IMR-90 (cell line): ENCODE measurements around the gene TECPR2. TPM values are rescaled to one million over a fixed set of nuclear protein-coding genes. Genes with fewer than 3 reads are reported as not detected.

Source experiments
- ATAC-seq: fragments of 200-7000 bp; cut with Tn5 transposase; 2 replicates; pipeline ENCODE4 v1.9.1; 2020; ENCODE audit warnings: low read depth, mild to moderate bottlenecking, moderate library complexity
- BruUV-seq: library from RNA; stranded (reverse); fragments of 400-500 nt; replicated peaks from 2 replicates; lab custom pipeline; 2021; lab: Mats Ljungman, UMichigan
- CTCF ChIA-PET: fragments of 300-600 bp; formaldehyde crosslinking; extraction: SDS; loops from one replicate; lab custom pipeline; 2021; ENCODE audit warnings: antibody characterized with exemption; lab: Yijun Ruan, JAX
- POLR2A ChIA-PET: fragments of 300-600 bp; sonication (Branson Sonifier 250); formaldehyde crosslinking; loops from one replicate; lab custom pipeline; 2022; ENCODE audit warnings: antibody characterized with exemption; ENCODE audit not compliant: unreplicated experiment; lab: Charles Lee
- DNase-seq: peaks from one replicate; pipeline ENCODE4 v3.0.0; 2013
- H2AFZ ChIP-seq: replicated peaks from 2 replicates; pipeline ENCODE3; 2013; ENCODE audit warnings: low read length, mild to moderate bottlenecking; ENCODE audit not compliant: poor library complexity
- H2AK5ac ChIP-seq: 2 replicates; pipeline ENCODE4 v1.6.1; 2013; ENCODE audit warnings: low read depth, low read length, inconsistent platforms
- H2AK9ac ChIP-seq: replicated peaks from 2 replicates; pipeline ENCODE3; 2013; ENCODE audit warnings: mild to moderate bottlenecking, low read depth, low read length, moderate library complexity; ENCODE audit not compliant: poor library complexity
- H2BK120ac ChIP-seq: 2 replicates; pipeline ENCODE4 v1.6.1; 2013; ENCODE audit warnings: low read depth, low read length, inconsistent platforms
- H2BK15ac ChIP-seq: 3 replicates; pipeline ENCODE4 v1.6.1; 2013; ENCODE audit warnings: low read depth, low read length, inconsistent platforms
- H2BK20ac ChIP-seq: 2 replicates; pipeline ENCODE4 v1.6.1; 2013; ENCODE audit warnings: low read depth, mild to moderate bottlenecking, inconsistent platforms, low read length, moderate library complexity
- H2BK5ac ChIP-seq: 2 replicates; pipeline ENCODE4 v1.6.1; 2013; ENCODE audit warnings: mild to moderate bottlenecking, low read depth, low read length, inconsistent platforms; ENCODE audit not compliant: poor library complexity, severe bottlenecking
- H3K14ac ChIP-seq: replicated peaks from 2 replicates; pipeline ENCODE4 v1.6.1; 2013; ENCODE audit warnings: low read depth, low read length, inconsistent platforms
- H3K18ac ChIP-seq: 2 replicates; pipeline ENCODE4 v1.6.1; 2013; ENCODE audit warnings: low read depth, low read length, control low read depth
- H3K23ac ChIP-seq: 2 replicates; pipeline ENCODE4 v1.6.1; 2013; ENCODE audit warnings: low read depth, low read length, inconsistent platforms
- H3K27ac ChIP-seq: 2 replicates; pipeline ENCODE4 v1.5.1; 2013; ENCODE audit warnings: mild to moderate bottlenecking, control low read depth, low read length; ENCODE audit not compliant: insufficient read depth
- H3K27me3 ChIP-seq: 2 replicates; pipeline ENCODE4 v1.6.1; 2013; ENCODE audit warnings: low read length; ENCODE audit not compliant: control insufficient read depth, insufficient read depth
- H3K36me3 ChIP-seq: 2 replicates; pipeline ENCODE4 v1.6.1; 2013; ENCODE audit warnings: low read length, mixed read lengths; ENCODE audit not compliant: control insufficient read depth, insufficient read depth
- H3K4ac ChIP-seq: 2 replicates; pipeline ENCODE4 v1.6.1; 2013; ENCODE audit warnings: low read depth, low read length, inconsistent platforms
- H3K4me1 ChIP-seq: 2 replicates; pipeline ENCODE4 v1.6.1; 2013; ENCODE audit warnings: low read length, mixed read lengths; ENCODE audit not compliant: control insufficient read depth, insufficient read depth
- H3K4me2 ChIP-seq: 2 replicates; pipeline ENCODE4 v1.6.1; 2013; ENCODE audit warnings: low read depth, mild to moderate bottlenecking, control low read depth, low read length, moderate library complexity
- H3K4me3 ChIP-seq: 2 replicates; pipeline ENCODE4 v1.5.1; 2013; ENCODE audit warnings: low read depth, mild to moderate bottlenecking, control low read depth, low read length, moderate library complexity; ENCODE audit not compliant: insufficient read depth
- H3K56ac ChIP-seq: 2 replicates; pipeline ENCODE4 v1.6.1; 2013; ENCODE audit warnings: low read length, inconsistent platforms; ENCODE audit not compliant: insufficient read depth; ENCODE audit errors: extremely low read depth
- H3K79me1 ChIP-seq, 2 experiments: 2 replicates each; pipeline ENCODE4 v1.6.1; 2013; ENCODE audit warnings: low read length in 2 of 2, inconsistent platforms in 1 of 2, low read depth in 1 of 2
- H3K9ac ChIP-seq: 2 replicates; pipeline ENCODE4 v1.6.1; 2013; ENCODE audit warnings: low read depth, low read length, control low read depth
- H3K9me1 ChIP-seq: 2 replicates; pipeline ENCODE4 v1.6.1; 2013; ENCODE audit warnings: low read length, inconsistent platforms; ENCODE audit not compliant: insufficient read depth
- H3K9me3 ChIP-seq: 2 replicates; pipeline ENCODE4 v1.6.1; 2013; ENCODE audit warnings: low read length; ENCODE audit not compliant: control insufficient read depth, insufficient read depth
- H4K20me1 ChIP-seq: 2 replicates; pipeline ENCODE4 v1.6.1; 2013; ENCODE audit warnings: low read length, inconsistent platforms; ENCODE audit not compliant: insufficient read depth
- H4K5ac ChIP-seq: 2 replicates; pipeline ENCODE4 v1.6.1; 2013; ENCODE audit warnings: mild to moderate bottlenecking, low read depth, low read length, control low read depth
- H4K8ac ChIP-seq, 2 experiments: 2 replicates each; pipeline ENCODE4 v1.6.1; 2013; ENCODE audit warnings: low read depth in 2 of 2, low read length in 2 of 2, control low read depth in 1 of 2, inconsistent platforms in 1 of 2
- H4K91ac ChIP-seq: 2 replicates; pipeline ENCODE4 v1.6.1; 2013; ENCODE audit warnings: low read depth, low read length, inconsistent platforms; ENCODE audit not compliant: insufficient read depth
- MAZ ChIP-seq: IDR thresholded peaks from 2 replicates; pipeline ENCODE4 v1.6.1; 2012; ENCODE audit warnings: low read depth, mild to moderate bottlenecking, low read length, improper control_type of control experiment, moderate library complexity, borderline replicate concordance
- RAD21 ChIP-seq: IDR thresholded peaks from 2 replicates; pipeline ENCODE4 v1.6.1; 2012; ENCODE audit warnings: low read length, improper control_type of control experiment
- RFX5 ChIP-seq: IDR thresholded peaks from 2 replicates; pipeline ENCODE4 v1.8.0; 2012; ENCODE audit warnings: low read depth, mild to moderate bottlenecking, low read length, moderate library complexity
- WGBS, 2 experiments: methylation state at CpG; one replicate each; pipeline versions ENCODE4 v1.1.5 to v1.1.7; 2013; ENCODE audit warnings: missing lambda C conversion rate in 2 of 2; ENCODE audit not compliant: insufficient read length in 1 of 2; ENCODE audit errors: extremely low coverage in 2 of 2; 5-methylcytosine and 5-hydroxymethylcytosine counted together
- dilution Hi-C: fragments of 300-500 bp; cut with HindIII; formaldehyde crosslinking; loops from one replicate; pipeline ENCODE4 v1.14.3; 2018; ENCODE audit warnings: low sequenced_read_pairs; ENCODE audit not compliant: unreplicated experiment
- in situ Hi-C: fragments of 300-500 bp; cut with MboI; formaldehyde crosslinking; loops from 3 replicates; pipeline ENCODE4 v1.14.3; 2019; ENCODE audit warnings: low sequenced_read_pairs, inconsistent platforms, mixed read lengths
- intact Hi-C: fragments of 100-400 bp; cut with micrococcal nuclease; formaldehyde crosslinking; loops from 2 replicates; pipeline ENCODE4 v1.10.0; 2022
- polyA plus RNA-seq, 3 experiments: library from polyadenylated mRNA; depleted of rRNA; stranded (reverse); fragments of >200 nt; gene quantifications; 2 replicates each; pipeline ENCODE4 v1.2.3, GENCODE V29; 2012; ENCODE audit warnings: low replicate concordance in 1 of 3
- total RNA-seq: library from RNA; depleted of rRNA; stranded (reverse); fragments of >200 nt; gene quantifications from 2 replicates; pipeline ENCODE4 v1.2.3, GENCODE V29; 2012

Gene TECPR2
- total and polyA plus RNA-seq, 2 of the 4 experiments (the other 2 are of a cell fraction) = 9.5 to 11.7 TPM

DNA sequence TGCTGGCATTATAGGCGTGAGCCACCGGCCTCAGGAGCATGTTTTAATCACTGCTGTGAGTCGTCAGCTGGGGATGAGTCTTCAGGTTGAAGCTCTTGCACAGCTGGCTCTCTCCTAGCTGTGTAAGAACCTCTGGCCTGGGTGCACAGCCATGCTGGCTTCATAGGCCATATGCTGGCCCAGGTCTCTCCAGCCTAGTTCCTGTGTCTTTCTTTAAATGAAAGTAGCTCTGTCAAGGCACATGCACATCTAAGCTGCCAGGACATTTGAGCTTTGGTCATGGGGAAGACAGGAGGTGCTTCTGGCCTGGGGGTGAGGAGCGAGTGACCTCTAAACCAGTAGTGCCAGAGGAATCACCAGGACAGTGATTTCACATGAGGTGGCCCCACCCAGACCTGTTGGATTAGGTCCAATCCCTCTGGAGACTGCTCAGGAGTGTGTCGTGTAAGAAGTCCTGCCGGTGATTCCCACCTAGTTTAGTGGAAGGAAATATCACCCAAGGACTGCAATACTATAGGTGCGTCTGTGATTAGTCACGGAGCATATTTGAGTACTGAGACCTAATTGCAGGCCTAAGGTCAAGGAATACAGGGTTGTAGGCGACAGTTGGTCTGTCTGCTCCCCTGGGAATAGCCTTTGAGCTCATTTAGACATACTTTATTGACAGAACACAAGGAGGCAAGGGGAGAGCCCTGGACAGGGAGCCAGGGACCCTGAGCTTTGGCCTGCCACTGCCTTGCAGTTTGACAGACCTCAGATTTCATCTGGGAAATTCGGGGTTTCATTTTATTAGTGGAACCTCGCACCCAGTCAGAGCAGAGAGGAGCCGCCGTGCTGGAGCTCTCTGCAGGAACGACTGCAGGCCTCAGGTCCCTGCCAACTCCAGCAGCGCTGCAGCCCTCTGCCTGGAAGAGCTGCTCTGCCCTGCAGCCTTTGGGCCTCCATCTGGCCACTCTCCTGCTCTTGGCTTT lies 79.8 kb downstream of the TECPR2 start:
- Histone ChIP-seq H3K14ac (no peak overlapping the region), H3K4me2 (no peak overlapping the region), H2AK5ac (no peak overlapping the region), H4K8ac (no peak overlapping the region), H3K4ac (no peak overlapping the region), H3K27me3 (no peaks in the 10 kb centered on the region), H3K4me1 (no peaks in the 10 kb centered on the region), H3K79me1 (0 out of 4 replicates have a peak, but pooled peaks cover 0 to 6% of the 10 kb centered on the region in 2 experiments), H3K4me3 (no peak overlapping the region), H3K27ac (no peak overlapping the region), H2AFZ (no peak overlapping the region), H4K91ac (no peak overlapping the region; the same call in 1 of the 2 replicates), H3K36me3 (peaks cover 29% of the 10 kb centered on the region), H3K9me3 (no peaks in the 10 kb centered on the region), H4K5ac (no peak overlapping the region), H2BK20ac (no peak overlapping the region), H4K20me1 (no peaks in the 10 kb centered on the region), H3K23ac (no peak overlapping the region), H3K56ac (no peak overlapping the region), H2BK15ac (no peak overlapping the region), H3K9me1 (no peaks in the 10 kb centered on the region), H2BK120ac (no peak overlapping the region), H2AK9ac (no peak overlapping the region), H2BK5ac (no peak overlapping the region), H3K9ac (no peak overlapping the region), H3K18ac (no peak overlapping the region)
- DNase-seq (peak; percentile 22), ATAC-seq (no peak)
- intact Hi-C loops = no loop called here
- BruUV-seq = no TSS peak
- TF ChIP-seq RAD21 = no peak
- no peak for TF ChIP-seq MAZ
- TF ChIP-seq RFX5 = no peak
- ChIA-PET POLR2A (interaction anchor here (0.6 kb wide), 1 partner anchor 12 kb away, joined by 10 read pairs; no protein-coding TSS in a partner anchor), CTCF (interaction anchor here (0.5 to 1.1 kb wide), 3 partner anchors 22 to 82 kb away, joined by 3 read pairs; no protein-coding TSS in a partner anchor)
- WGBS, 2 experiments = 83% methylated on average over 10 of the region's 15 CpGs; no CpG with 5 or more reads in 1 of the 2 experiments
- in situ Hi-C loops = loop anchor here (5.0 kb wide), 1 partner anchor 75 kb away; no protein-coding TSS in a partner anchor
- dilution Hi-C loops = no loop called here
